IPS-15b (cell line): ENCODE data around the gene GJB2.

ENCODE experiments used
- H3K27me3 ChIP-seq: one replicate; pipeline ENCODE4 v1.6.1; 2013; ENCODE audit warnings: low read length; ENCODE audit not compliant: control insufficient read depth, insufficient read depth
- H3K36me3 ChIP-seq: one replicate; pipeline ENCODE4 v1.6.1; 2013; ENCODE audit warnings: low read length; ENCODE audit not compliant: control insufficient read depth, insufficient read depth
- H3K4me1 ChIP-seq: one replicate; pipeline ENCODE4 v1.6.1; 2013; ENCODE audit warnings: mild to moderate bottlenecking, low read length; ENCODE audit not compliant: control insufficient read depth, insufficient read depth
- H3K4me3 ChIP-seq: one replicate; pipeline ENCODE4 v1.5.1; 2013; ENCODE audit warnings: low read depth, low read length
- H3K9ac ChIP-seq: one replicate; pipeline ENCODE4 v1.6.1; 2013; ENCODE audit warnings: low read depth, mild to moderate bottlenecking, low read length
- H3K9me3 ChIP-seq: one replicate; pipeline ENCODE4 v1.6.1; 2013; ENCODE audit warnings: mild to moderate bottlenecking, low read length; ENCODE audit not compliant: control insufficient read depth, insufficient read depth

GJB2 gene

DNA sequence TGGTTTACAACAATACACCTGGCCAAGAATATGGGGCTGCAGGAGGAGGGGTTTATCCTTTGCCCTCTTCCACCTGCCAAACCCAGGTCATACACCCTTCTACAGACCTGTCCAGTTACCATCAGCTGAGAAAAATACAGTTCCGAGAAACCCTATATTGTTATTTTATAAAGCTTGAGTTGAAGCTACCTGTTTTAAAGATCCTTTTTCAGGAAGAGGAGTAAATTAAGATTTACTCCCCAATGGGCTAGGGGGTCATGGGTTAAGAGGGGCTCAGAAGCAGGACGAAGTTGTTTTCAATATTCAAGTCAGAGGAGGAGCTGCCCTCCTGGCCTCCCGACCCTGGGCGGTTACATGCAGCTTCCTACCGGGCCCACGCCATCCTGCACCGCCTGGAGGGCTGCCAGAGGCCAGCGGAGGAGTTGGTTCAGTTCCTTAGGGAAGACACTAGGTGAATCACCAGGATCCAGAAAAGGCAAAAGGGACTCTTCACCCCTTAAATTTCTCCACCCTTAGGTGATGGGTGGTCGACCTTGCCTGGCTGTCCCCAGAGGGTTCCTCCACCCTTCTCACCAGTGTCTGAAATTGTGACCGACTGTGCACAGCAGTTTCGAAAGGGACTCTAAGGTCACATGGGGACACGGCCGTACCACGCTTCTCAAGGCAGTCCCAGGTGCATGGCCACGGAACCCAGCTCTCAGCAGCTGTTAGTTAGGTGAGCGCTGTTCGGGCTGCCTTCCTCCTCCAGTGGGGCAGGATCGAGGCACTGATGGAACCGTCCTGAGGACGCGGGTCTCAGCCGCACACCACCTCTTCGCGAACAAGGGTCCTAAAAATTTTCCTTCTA is 1.2 kb downstream of the GJB2 start:
- Histone ChIP-seq H3K4me3 (peak overlapping the region; percentile 58), H3K36me3 (no peaks in the 10 kb centered on the region), H3K27me3 (peaks cover 80% of the 10 kb centered on the region), H3K4me1 (peaks cover 2% of the 10 kb centered on the region), H3K9me3 (no peaks in the 10 kb centered on the region), H3K9ac (peak overlapping the region; percentile 37)

- no peak overlapping the region for H3K4me3 ChIP-seq
- peaks cover 2% of the 10 kb centered on the region for H3K4me1 ChIP-seq
- H3K9me3 ChIP-seq = no peaks in the 10 kb centered on the region
- no peak overlapping the region for H3K9ac ChIP-seq
- no peaks in the 10 kb centered on the region for H3K36me3 ChIP-seq
- H3K27me3 ChIP-seq = peaks cover 72% of the 10 kb centered on the region
These were observed 2.0 kb downstream of the GJB2 start for GRCh38 chr13:20190481-20191310.

DNA sequence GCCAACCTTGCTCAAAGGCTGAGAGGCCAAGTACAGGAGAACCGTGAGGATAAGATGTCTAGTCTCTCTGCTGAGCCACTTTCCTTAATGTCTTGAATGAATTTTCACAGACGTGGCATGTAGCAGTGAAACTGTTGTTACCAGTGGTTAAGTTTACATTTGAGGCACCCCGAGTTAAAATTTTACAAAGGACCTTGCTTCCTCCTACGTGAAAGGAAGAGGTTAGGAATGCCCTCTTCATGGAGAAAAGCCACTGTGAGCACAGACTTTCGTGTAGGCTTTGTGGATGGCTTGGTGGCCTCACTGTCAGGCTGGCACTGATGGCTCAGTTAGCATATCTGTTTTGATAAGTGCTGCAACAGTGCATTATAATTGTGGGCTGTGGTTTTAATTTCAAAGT is 2.7 kb downstream of the GJB2 start:
- H3K9ac ChIP-seq = no peak overlapping the region
- H3K4me1 ChIP-seq = peaks cover 2% of the 10 kb centered on the region
- H3K27me3 ChIP-seq = peaks cover 66% of the 10 kb centered on the region
- no peak overlapping the region for H3K4me3 ChIP-seq
- no peaks in the 10 kb centered on the region for H3K36me3 ChIP-seq
- H3K9me3 ChIP-seq = no peaks in the 10 kb centered on the region

DNA sequence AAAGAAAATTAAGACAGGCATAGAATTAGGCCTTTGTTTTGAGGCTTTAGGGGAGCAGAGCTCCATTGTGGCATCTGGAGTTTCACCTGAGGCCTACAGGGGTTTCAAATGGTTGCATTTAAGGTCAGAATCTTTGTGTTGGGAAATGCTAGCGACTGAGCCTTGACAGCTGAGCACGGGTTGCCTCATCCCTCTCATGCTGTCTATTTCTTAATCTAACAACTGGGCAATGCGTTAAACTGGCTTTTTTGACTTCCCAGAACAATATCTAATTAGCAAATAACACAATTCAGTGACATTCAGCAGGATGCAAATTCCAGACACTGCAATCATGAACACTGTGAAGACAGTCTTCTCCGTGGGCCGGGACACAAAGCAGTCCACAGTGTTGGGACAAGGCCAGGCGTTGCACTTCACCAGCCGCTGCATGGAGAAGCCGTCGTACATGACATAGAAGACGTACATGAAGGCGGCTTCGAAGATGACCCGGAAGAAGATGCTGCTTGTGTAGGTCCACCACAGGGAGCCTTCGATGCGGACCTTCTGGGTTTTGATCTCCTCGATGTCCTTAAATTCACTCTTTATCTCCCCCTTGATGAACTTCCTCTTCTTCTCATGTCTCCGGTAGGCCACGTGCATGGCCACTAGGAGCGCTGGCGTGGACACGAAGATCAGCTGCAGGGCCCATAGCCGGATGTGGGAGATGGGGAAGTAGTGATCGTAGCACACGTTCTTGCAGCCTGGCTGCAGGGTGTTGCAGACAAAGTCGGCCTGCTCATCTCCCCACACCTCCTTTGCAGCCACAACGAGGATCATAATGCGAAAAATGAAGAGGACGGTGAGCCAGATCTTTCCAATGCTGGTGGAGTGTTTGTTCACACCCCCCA is 3.8 kb downstream of the GJB2 start:
- H3K4me1 ChIP-seq = peaks cover 2% of the 10 kb centered on the region
- peaks cover 56% of the 10 kb centered on the region for H3K27me3 ChIP-seq
- no peaks in the 10 kb centered on the region for H3K36me3 ChIP-seq
- H3K9me3 ChIP-seq = no peaks in the 10 kb centered on the region
- no peak overlapping the region for H3K9ac ChIP-seq
- no peak overlapping the region for H3K4me3 ChIP-seq

- H3K9ac ChIP-seq = no peak overlapping the region
- H3K4me3 ChIP-seq = no peak overlapping the region
- H3K4me1 ChIP-seq = peaks cover 2% of the 10 kb centered on the region
- peaks cover 42% of the 10 kb centered on the region for H3K27me3 ChIP-seq
- H3K36me3 ChIP-seq = no peaks in the 10 kb centered on the region
- H3K9me3 ChIP-seq = no peaks in the 10 kb centered on the region
These were observed 6.0 kb downstream of the GJB2 start for GRCh38 chr13:20186771-20187170.

GRCh38 chr13:20185366-20186056 is 7.2 kb downstream of the GJB2 start:
- Histone ChIP-seq H3K4me3 (no peak overlapping the region), H3K27me3 (peaks cover 30% of the 10 kb centered on the region), H3K4me1 (no peaks in the 10 kb centered on the region), H3K9me3 (no peaks in the 10 kb centered on the region), H3K9ac (no peak overlapping the region), H3K36me3 (no peaks in the 10 kb centered on the region)

DNA sequence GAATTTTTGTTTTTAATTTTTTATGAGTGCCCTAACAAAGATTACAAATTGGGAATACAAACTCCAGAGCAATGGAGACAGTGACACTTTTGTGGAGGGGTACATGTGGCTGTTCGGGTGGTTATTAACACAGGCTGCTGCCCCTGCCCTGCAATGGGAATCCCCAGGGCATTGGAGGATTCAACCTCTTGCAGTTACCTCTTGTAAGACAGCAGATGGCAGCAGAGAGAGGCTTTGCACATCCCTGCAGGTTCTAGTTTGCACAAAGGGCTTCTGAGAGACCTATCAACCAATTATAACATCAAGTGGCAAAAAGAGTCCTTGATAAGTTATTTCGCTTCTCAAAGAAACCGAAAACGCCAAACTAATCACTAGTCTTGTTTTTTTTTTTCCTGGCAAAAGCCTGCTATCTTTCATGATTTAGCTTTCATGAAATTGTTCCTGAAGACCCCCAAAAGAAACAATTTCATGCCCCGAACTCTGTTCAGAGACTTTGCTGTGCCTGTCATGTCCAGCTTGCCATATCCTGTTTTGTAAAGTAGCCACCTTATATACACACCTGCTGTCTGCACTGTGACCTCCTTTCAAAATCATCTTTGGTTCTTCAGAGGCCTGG is 10.4 kb downstream of the GJB2 start:
- Histone ChIP-seq H3K9ac (no peak overlapping the region), H3K9me3 (no peaks in the 10 kb centered on the region), H3K4me1 (no peaks in the 10 kb centered on the region), H3K36me3 (no peaks in the 10 kb centered on the region), H3K27me3 (peaks cover 15% of the 10 kb centered on the region), H3K4me3 (no peak overlapping the region)

GRCh38 chr13:20181188-20181587 is 11.6 kb downstream of the GJB2 start:
- peaks cover 22% of the 10 kb centered on the region for H3K27me3 ChIP-seq
- H3K9me3 ChIP-seq = no peaks in the 10 kb centered on the region
- H3K9ac ChIP-seq = no peak overlapping the region
- no peaks in the 10 kb centered on the region for H3K36me3 ChIP-seq
- no peaks in the 10 kb centered on the region for H3K4me1 ChIP-seq
- H3K4me3 ChIP-seq = no peak overlapping the region

DNA sequence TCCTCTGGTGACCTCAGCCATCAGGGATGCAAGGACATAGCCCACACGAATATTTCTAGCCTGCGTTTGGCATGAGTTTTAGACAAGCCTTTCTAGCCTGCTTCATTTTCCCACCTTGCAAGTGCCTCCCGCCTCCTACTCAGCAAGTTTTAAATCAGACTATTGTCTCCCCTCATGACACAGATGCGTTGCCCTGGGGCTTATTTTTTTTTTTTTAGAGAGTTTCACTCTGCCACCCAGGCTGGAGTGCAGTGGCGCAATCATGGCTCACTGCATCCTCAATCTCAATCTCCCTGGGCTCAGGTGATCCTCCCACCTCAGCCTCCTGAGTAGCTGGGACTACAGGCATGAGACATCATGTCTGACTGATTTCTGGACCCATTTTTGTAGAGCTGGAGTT is 14.6 kb downstream of the GJB2 start:
- no peak overlapping the region for H3K9ac ChIP-seq
- no peaks in the 10 kb centered on the region for H3K36me3 ChIP-seq
- H3K4me3 ChIP-seq = no peak overlapping the region
- no peaks in the 10 kb centered on the region for H3K9me3 ChIP-seq
- no peaks in the 10 kb centered on the region for H3K4me1 ChIP-seq
- H3K27me3 ChIP-seq = peaks cover 22% of the 10 kb centered on the region

- Histone ChIP-seq H3K4me3 (no peak overlapping the region), H3K9ac (no peak overlapping the region), H3K4me1 (no peaks in the 10 kb centered on the region), H3K9me3 (no peaks in the 10 kb centered on the region), H3K36me3 (no peaks in the 10 kb centered on the region), H3K27me3 (peaks cover 24% of the 10 kb centered on the region)
These were observed 15.5 kb downstream of the GJB2 start for GRCh38 chr13:20177049-20177831.
